ENCODE measurements around the gene GZMA.

DNA sequence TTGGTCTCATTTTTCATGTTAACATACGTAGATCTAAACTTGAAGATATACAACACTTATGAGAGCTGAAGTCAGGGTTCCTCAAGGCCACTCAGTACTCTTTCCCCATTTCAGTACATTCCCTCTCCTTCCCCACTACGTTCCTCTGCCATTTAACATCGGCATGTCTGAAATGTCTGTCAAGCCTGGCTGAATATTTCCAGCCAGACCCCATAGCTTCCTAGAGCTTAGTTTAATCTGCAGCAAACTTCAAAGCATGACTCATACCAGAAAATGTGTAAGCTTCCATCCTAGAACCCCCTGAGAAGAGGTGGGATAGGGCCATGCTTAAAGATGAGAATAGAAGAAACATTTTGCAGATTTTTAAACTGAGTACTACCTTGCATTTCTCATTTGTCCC, 6.2 kb downstream of the GZMA start:
- TF ChIP-seq, protein P1, sequence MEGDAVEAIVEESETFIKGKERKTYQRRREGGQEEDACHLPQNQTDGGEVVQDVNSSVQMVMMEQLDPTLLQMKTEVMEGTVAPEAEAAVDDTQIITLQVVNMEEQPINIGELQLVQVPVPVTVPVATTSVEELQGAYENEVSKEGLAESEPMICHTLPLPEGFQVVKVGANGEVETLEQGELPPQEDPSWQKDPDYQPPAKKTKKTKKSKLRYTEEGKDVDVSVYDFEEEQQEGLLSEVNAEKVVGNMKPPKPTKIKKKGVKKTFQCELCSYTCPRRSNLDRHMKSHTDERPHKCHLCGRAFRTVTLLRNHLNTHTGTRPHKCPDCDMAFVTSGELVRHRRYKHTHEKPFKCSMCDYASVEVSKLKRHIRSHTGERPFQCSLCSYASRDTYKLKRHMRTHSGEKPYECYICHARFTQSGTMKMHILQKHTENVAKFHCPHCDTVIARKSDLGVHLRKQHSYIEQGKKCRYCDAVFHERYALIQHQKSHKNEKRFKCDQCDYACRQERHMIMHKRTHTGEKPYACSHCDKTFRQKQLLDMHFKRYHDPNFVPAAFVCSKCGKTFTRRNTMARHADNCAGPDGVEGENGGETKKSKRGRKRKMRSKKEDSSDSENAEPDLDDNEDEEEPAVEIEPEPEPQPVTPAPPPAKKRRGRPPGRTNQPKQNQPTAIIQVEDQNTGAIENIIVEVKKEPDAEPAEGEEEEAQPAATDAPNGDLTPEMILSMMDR (IDR thresholded peaks at IDR 0.05; ENCODE audit: low read length): no peak
- TF ChIP-seq EZH2 (IDR thresholded peaks at IDR 0.05; ENCODE audit: borderline replicate concordance, low read length): no peak
